HL-60 (cell line): Measurements from ENCODE around the gene CCNK.

Experiments
- DNase-seq, 2 experiments: peaks; one replicate each; pipeline ENCODE4 v3.0.0-alpha.2; 2010 to 2020; ENCODE audit warnings: low read depth in 1 of 2, low spot score in 1 of 2
- H3K27ac ChIP-seq: fragments of 250-450 bp; sonication (Bioruptor Pico); replicated peaks from 2 replicates; pipeline ENCODE4 v1.5.1; 2020; ENCODE audit warnings: mild to moderate bottlenecking, moderate library complexity
- H3K27me3 ChIP-seq: fragments of 250-450 bp; sonication (Bioruptor Pico); 2 replicates; pipeline ENCODE4 v1.5.1; 2021; ENCODE audit warnings: mild to moderate bottlenecking, moderate library complexity; ENCODE audit not compliant: insufficient read depth, poor library complexity, severe bottlenecking
- H3K4me3 ChIP-seq: replicated peaks from 2 replicates; pipeline ENCODE4 v1.5.1; 2011; ENCODE audit warnings: mild to moderate bottlenecking, control low read depth, low read length; ENCODE audit not compliant: insufficient read depth
- CTCF ChIP-seq: IDR thresholded peaks from one replicate; pipeline ENCODE4 v1.5.1; 2011; ENCODE audit warnings: low read length, control low read depth, inconsistent platforms; ENCODE audit not compliant: insufficient read depth
- GABPA ChIP-seq: IDR thresholded peaks from 2 replicates; pipeline ENCODE4 v1.6.1; 2012; ENCODE audit warnings: low read depth
- POLR2AphosphoS5 ChIP-seq: IDR thresholded peaks from 2 replicates; pipeline ENCODE4 v1.6.1; 2012; ENCODE audit warnings: low read depth
- REST ChIP-seq: IDR thresholded peaks from 2 replicates; pipeline ENCODE4 v1.6.1; 2012; ENCODE audit warnings: low read depth; ENCODE audit not compliant: insufficient replicate concordance
- SPI1 ChIP-seq: IDR thresholded peaks from 2 replicates; pipeline ENCODE4 v1.6.1; 2012; ENCODE audit warnings: low read depth, mild to moderate bottlenecking, borderline replicate concordance

The CCNK gene

DNA sequence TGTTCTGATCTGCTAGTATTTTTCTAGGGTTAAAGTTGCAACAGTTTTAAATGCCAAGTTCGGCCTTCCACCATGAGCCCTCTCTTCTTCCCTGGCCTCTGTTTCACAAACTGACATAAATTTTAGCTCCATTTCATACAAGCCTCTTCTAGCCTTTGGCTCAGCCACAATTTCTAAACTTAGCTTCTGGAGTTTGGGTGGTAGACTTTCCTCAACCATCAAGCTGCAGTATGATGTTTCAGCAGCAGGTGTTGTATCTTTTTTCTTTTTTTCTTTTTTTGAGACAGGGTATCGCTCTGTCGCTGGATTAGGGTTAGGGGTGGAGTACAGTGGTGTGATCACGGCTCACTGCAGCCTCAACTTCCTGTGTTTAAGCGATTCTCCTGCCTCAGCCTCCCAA is 30.0 kb upstream of the CCNK start:
- Histone ChIP-seq H3K27me3 (no peaks in the 10 kb centered on the region), H3K27ac (no peak overlapping the region), H3K4me3 (no peak overlapping the region)
- no peak for DNase-seq
- TF ChIP-seq REST (no peak), CTCF (no peak), SPI1 (no peak), GABPA (no peak), POLR2AphosphoS5 (no peak)

GRCh38 chr14:99452968-99453367 is 28.2 kb upstream of the CCNK start:
- TF ChIP-seq POLR2AphosphoS5 (no peak), GABPA (no peak), REST (no peak), CTCF (no peak), SPI1 (no peak)
- DNase-seq, result no peak
- no peak overlapping the region for H3K27ac ChIP-seq
- H3K27me3 ChIP-seq, result no peaks in the 10 kb centered on the region
- H3K4me3 ChIP-seq, result no peak overlapping the region

- TF ChIP-seq POLR2AphosphoS5 (no peak), GABPA (no peak), REST (no peak), SPI1 (no peak), CTCF (no peak)
- DNase-seq, result no peak
- Histone ChIP-seq H3K27me3 (no peaks in the 10 kb centered on the region), H3K4me3 (no peak overlapping the region), H3K27ac (no peak overlapping the region)
Observed at GRCh38 chr14:99454246-99454645, 27.0 kb upstream of the CCNK start.
